ENCODE results near the gene UNC5CL. TPM values are rescaled to one million over a fixed set of nuclear protein-coding genes. Genes with fewer than 3 reads are reported as not detected.

Gene UNC5CL
- total RNA-seq, 1 experiment from 2014 or later: 0.58 TPM

GRCh38 chr6:41056768-41057490 lies 17.9 kb upstream of the UNC5CL start:
- no peaks in the 10 kb centered on the region for H3F3A ChIP-seq (ENCODE audit: low read length, unreplicated experiment)
- no peaks in the 10 kb centered on the region for H4K20me1 ChIP-seq (ENCODE audit: low read length)
- H3K36me3 ChIP-seq (ENCODE audit: low read depth, low read length): no peaks in the 10 kb centered on the region
- H3K9me2 ChIP-seq (replicated peaks; ENCODE audit: low read length): no peaks in the 10 kb centered on the region
- BruUV-seq (replicated peaks): no TSS peak
- H2AFZ ChIP-seq (ENCODE audit: low read length): no peak overlapping the region
- H3K9ac ChIP-seq (ENCODE audit: low read length): no peak overlapping the region
- ChIA-PET CTCF (no interaction called here), POLR2A (ENCODE audit: unreplicated experiment) (no interaction called here)
- no peak overlapping the region for H3K4me3 ChIP-seq (ENCODE audit: low read length)
- no peaks in the 10 kb centered on the region for H3K79me2 ChIP-seq (ENCODE audit: low read length)
- intact Hi-C loops (cut with micrococcal nuclease): no loop called here
- H3K27me3 ChIP-seq (ENCODE audit: low read length): no peaks in the 10 kb centered on the region
- H3K4me1 ChIP-seq (ENCODE audit: insufficient read depth, low read length): no peaks in the 10 kb centered on the region
- no peak overlapping the region for H3K27ac ChIP-seq (ENCODE audit: low read length)
- TF ChIP-seq EZH2phosphoT487 (IDR thresholded peaks at IDR 0.05; ENCODE audit: borderline replicate concordance, low read length): no peak
- no peak for TF ChIP-seq EZH2 (IDR thresholded peaks at IDR 0.05; ENCODE audit: low read length, unreplicated experiment)
- no peak for TF ChIP-seq CTCF (conservative IDR thresholded peaks at IDR 0.05; ENCODE audit: low read depth, low read length)
- no peak overlapping the region for H3K4me2 ChIP-seq (ENCODE audit: low read length)
- no peaks in the 10 kb centered on the region for H3K9me3 ChIP-seq (ENCODE audit: low read length)
- ATAC-seq (no peak), DNase-seq (no peak)

- ChIA-PET POLR2A (ENCODE audit: unreplicated experiment) (interaction anchor here (0.6 kb wide), 1 partner anchor 143 kb away, joined by 3 read pairs; no protein-coding TSS in a partner anchor), CTCF (no interaction called here)
- H3K9me3 ChIP-seq (ENCODE audit: low read length): no peaks in the 10 kb centered on the region
- no peaks in the 10 kb centered on the region for H3K4me1 ChIP-seq (ENCODE audit: insufficient read depth, low read length)
- no TSS peak for BruUV-seq (replicated peaks)
- no peaks in the 10 kb centered on the region for H3F3A ChIP-seq (ENCODE audit: low read length, unreplicated experiment)
- no peak overlapping the region for H3K4me3 ChIP-seq (ENCODE audit: low read length)
- intact Hi-C loops (cut with micrococcal nuclease): no loop called here
- no peak overlapping the region for H3K27ac ChIP-seq (ENCODE audit: low read length)
- H3K4me2 ChIP-seq (ENCODE audit: low read length): no peak overlapping the region
- no peaks in the 10 kb centered on the region for H3K27me3 ChIP-seq (ENCODE audit: low read length)
- no peaks in the 10 kb centered on the region for H3K79me2 ChIP-seq (ENCODE audit: low read length)
- TF ChIP-seq EZH2 (IDR thresholded peaks at IDR 0.05; ENCODE audit: low read length, unreplicated experiment) (no peak), EZH2phosphoT487 (IDR thresholded peaks at IDR 0.05; ENCODE audit: borderline replicate concordance, low read length) (no peak), CTCF (conservative IDR thresholded peaks at IDR 0.05; ENCODE audit: low read depth, low read length) (no peak)
- H3K36me3 ChIP-seq (ENCODE audit: low read depth, low read length): no peaks in the 10 kb centered on the region
- DNase-seq: no peak
- H3K9ac ChIP-seq (ENCODE audit: low read length): no peak overlapping the region
- no peaks in the 10 kb centered on the region for H3K9me2 ChIP-seq (replicated peaks; ENCODE audit: low read length)
- H2AFZ ChIP-seq (ENCODE audit: low read length): no peak overlapping the region
- no peaks in the 10 kb centered on the region for H4K20me1 ChIP-seq (ENCODE audit: low read length)
- ATAC-seq: no peak
These were observed 16.1 kb upstream of the UNC5CL start for GRCh38 chr6:41055149-41055548.

- H4K20me1 ChIP-seq (ENCODE audit: low read length): no peaks in the 10 kb centered on the region
- intact Hi-C loops (cut with micrococcal nuclease): no loop called here
- no peaks in the 10 kb centered on the region for H3K27me3 ChIP-seq (ENCODE audit: low read length)
- no peaks in the 10 kb centered on the region for H3F3A ChIP-seq (ENCODE audit: low read length, unreplicated experiment)
- no peak overlapping the region for H3K4me3 ChIP-seq (ENCODE audit: low read length)
- no peak overlapping the region for H2AFZ ChIP-seq (ENCODE audit: low read length)
- no peak for DNase-seq
- H3K4me2 ChIP-seq (ENCODE audit: low read length): no peak overlapping the region
- no peak overlapping the region for H3K27ac ChIP-seq (ENCODE audit: low read length)
- H3K79me2 ChIP-seq (ENCODE audit: low read length): no peaks in the 10 kb centered on the region
- TF ChIP-seq EZH2 (IDR thresholded peaks at IDR 0.05; ENCODE audit: low read length, unreplicated experiment): no peak
- TF ChIP-seq EZH2phosphoT487 (IDR thresholded peaks at IDR 0.05; ENCODE audit: borderline replicate concordance, low read length): no peak
- no peak for TF ChIP-seq CTCF (conservative IDR thresholded peaks at IDR 0.05; ENCODE audit: low read depth, low read length)
- no peaks in the 10 kb centered on the region for H3K9me2 ChIP-seq (replicated peaks; ENCODE audit: low read length)
- ChIA-PET POLR2A (ENCODE audit: unreplicated experiment) (no interaction called here), CTCF (no interaction called here)
- no peak for ATAC-seq
- H3K9me3 ChIP-seq (ENCODE audit: low read length): no peaks in the 10 kb centered on the region
- BruUV-seq (replicated peaks): no TSS peak
- H3K4me1 ChIP-seq (ENCODE audit: insufficient read depth, low read length): no peaks in the 10 kb centered on the region
- no peak overlapping the region for H3K9ac ChIP-seq (ENCODE audit: low read length)
- no peaks in the 10 kb centered on the region for H3K36me3 ChIP-seq (ENCODE audit: low read depth, low read length)
These were observed 15.5 kb upstream of the UNC5CL start for GRCh38 chr6:41054511-41054910.
